Fibroblast of lung (primary cell): ENCODE measurements around the gene WFDC5. TPM values are rescaled to one million over a fixed set of nuclear protein-coding genes. Genes with fewer than 3 reads are reported as not detected.

Source experiments
- DNase-seq, 2 donors: peaks; one replicate each; pipeline versions ENCODE4 v3.0.0 to v3.0.0-alpha.2; 2010; ENCODE audit warnings: low read depth in 2 of 2
- H2AFZ ChIP-seq: 2 replicates; pipeline ENCODE4 v1.5.1; 2012; ENCODE audit warnings: low read length, control low read depth, inconsistent platforms
- H3K27ac ChIP-seq: 2 replicates; pipeline ENCODE4 v1.5.1; 2011; ENCODE audit warnings: low read length, control low read depth; ENCODE audit not compliant: insufficient read depth
- H3K27me3 ChIP-seq: 2 replicates; pipeline ENCODE4 v1.5.1; 2011; ENCODE audit warnings: mild to moderate bottlenecking, low read length; ENCODE audit not compliant: control insufficient read depth, insufficient read depth
- H3K36me3 ChIP-seq: 2 replicates; pipeline ENCODE4 v1.5.1; 2011; ENCODE audit warnings: low read length; ENCODE audit not compliant: control insufficient read depth, insufficient read depth
- H3K4me1 ChIP-seq: 2 replicates; pipeline ENCODE4 v1.5.1; 2011; ENCODE audit warnings: low read length; ENCODE audit not compliant: control insufficient read depth, insufficient read depth; ENCODE audit errors: extremely low read depth
- H3K4me2 ChIP-seq: 2 replicates; pipeline ENCODE4 v1.5.1; 2011; ENCODE audit warnings: low read length, control low read depth; ENCODE audit not compliant: insufficient read depth; ENCODE audit errors: extremely low read depth
- H3K4me3 ChIP-seq, 4 experiments: fragments of 200-600 bp in 1 of 4; sonication (generic) in 1 of 4; replicated peaks in 1 of 4; 2 replicates each; pipeline ENCODE4 v1.5.1; 2011 to 2016; ENCODE audit warnings: low read length in 4 of 4, low read depth in 3 of 4, mild to moderate bottlenecking in 3 of 4, control low read depth in 2 of 4, inconsistent platforms in 1 of 4, mixed read lengths in 1 of 4; ENCODE audit not compliant: insufficient read depth in 1 of 4; ENCODE audit errors: control extremely low read depth in 1 of 4
- H3K79me2 ChIP-seq: 2 replicates; pipeline ENCODE4 v1.5.1; 2012; ENCODE audit warnings: mild to moderate bottlenecking, low read length, inconsistent platforms; ENCODE audit not compliant: control insufficient read depth, insufficient read depth
- H3K9ac ChIP-seq: 2 replicates; pipeline ENCODE4 v1.5.1; 2011; ENCODE audit warnings: mild to moderate bottlenecking, low read length, control low read depth; ENCODE audit not compliant: insufficient read depth
- H3K9me3 ChIP-seq: 2 replicates; pipeline ENCODE4 v1.5.1; 2012; ENCODE audit warnings: low read depth, low read length; ENCODE audit not compliant: control insufficient read depth, insufficient read depth
- H4K20me1 ChIP-seq: 2 replicates; pipeline ENCODE4 v1.5.1; 2011; ENCODE audit warnings: low read length; ENCODE audit not compliant: control insufficient read depth, insufficient read depth; ENCODE audit errors: extremely low read depth
- EZH2 ChIP-seq: IDR thresholded peaks from 2 replicates; pipeline ENCODE4 v1.5.1; 2012; ENCODE audit warnings: low read length, control low read depth, mild to moderate bottlenecking; ENCODE audit errors: missing control alignments
- polyA plus RNA-seq, 2 donors: library from polyadenylated mRNA; depleted of rRNA in 1 of 2; stranded (reverse) in 1 of 2; unstranded in 1 of 2; fragments of >200 nt; gene quantifications; 2 replicates each; pipeline ENCODE4 v1.2.1, GENCODE V29; 2011 to 2012; ENCODE audit warnings: missing spikeins in 1 of 2
- total RNA-seq: library from RNA; depleted of rRNA; stranded (reverse); fragments of >200 nt; gene quantifications from 2 replicates; pipeline ENCODE4 v1.2.1, GENCODE V29; 2014
- TF ChIP-seq, protein P1 (sequence below), 2 donors: IDR thresholded peaks in 1 of 2; conservative IDR thresholded peaks in 1 of 2; 1 replicate in 1 of 2; 2 replicates in 1 of 2; pipeline ENCODE4 v1.5.1; 2011 to 2012; ENCODE audit warnings: low read length in 2 of 2, control low read depth in 1 of 2, inconsistent platforms in 1 of 2, low read depth in 1 of 2, mild to moderate bottlenecking in 1 of 2

The WFDC5 gene
- total and polyA plus RNA-seq, 2 donors (not counting 1 experiment from before 2014, with no cell fraction given), result not detected

DNA sequence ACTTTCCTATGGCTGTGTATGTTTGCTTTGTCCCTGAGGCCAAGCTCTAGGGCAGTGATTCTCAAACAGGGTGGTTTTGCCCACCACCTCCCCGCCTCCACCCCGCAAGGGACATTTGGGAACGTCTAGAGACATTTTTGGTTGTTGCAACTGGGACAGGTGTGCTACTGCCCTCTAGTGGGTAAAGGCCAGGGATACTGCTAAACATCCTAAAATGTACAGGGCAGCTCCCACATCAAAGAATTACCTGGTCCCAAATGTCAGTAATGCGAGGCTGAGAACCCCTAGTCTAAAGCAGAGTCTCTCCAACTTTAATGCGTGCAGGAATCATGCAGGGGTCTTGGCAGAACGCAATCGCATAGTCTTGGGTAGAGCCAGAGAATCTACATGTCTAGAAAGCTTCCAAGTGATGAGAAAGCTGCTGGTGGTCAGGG is 19.2 kb downstream of the WFDC5 start:
- Histone ChIP-seq H3K27me3 (peaks cover 11% of the 10 kb centered on the region), H3K27ac (no peak overlapping the region), H3K36me3 (no peaks in the 10 kb centered on the region), H3K4me3 (no peak overlapping the region), H3K4me2 (no peak overlapping the region), H3K4me1 (no peaks in the 10 kb centered on the region), H3K79me2 (no peaks in the 10 kb centered on the region), H4K20me1 (no peaks in the 10 kb centered on the region), H2AFZ (no peak overlapping the region), H3K9me3 (no peaks in the 10 kb centered on the region), H3K9ac (no peak overlapping the region)
- peak; percentile 45 to 72 for DNase-seq
- TF ChIP-seq EZH2, result no peak
- TF ChIP-seq, protein P1, sequence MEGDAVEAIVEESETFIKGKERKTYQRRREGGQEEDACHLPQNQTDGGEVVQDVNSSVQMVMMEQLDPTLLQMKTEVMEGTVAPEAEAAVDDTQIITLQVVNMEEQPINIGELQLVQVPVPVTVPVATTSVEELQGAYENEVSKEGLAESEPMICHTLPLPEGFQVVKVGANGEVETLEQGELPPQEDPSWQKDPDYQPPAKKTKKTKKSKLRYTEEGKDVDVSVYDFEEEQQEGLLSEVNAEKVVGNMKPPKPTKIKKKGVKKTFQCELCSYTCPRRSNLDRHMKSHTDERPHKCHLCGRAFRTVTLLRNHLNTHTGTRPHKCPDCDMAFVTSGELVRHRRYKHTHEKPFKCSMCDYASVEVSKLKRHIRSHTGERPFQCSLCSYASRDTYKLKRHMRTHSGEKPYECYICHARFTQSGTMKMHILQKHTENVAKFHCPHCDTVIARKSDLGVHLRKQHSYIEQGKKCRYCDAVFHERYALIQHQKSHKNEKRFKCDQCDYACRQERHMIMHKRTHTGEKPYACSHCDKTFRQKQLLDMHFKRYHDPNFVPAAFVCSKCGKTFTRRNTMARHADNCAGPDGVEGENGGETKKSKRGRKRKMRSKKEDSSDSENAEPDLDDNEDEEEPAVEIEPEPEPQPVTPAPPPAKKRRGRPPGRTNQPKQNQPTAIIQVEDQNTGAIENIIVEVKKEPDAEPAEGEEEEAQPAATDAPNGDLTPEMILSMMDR (conservative IDR thresholded peaks at IDR 0.05 in 1 of 2, IDR thresholded peaks at IDR 0.05 in 1 of 2; ENCODE audit: low read depth in 1 of 2, low read length in 2 of 2), result peak; percentile 70 to 82

- Histone ChIP-seq H3K36me3 (no peaks in the 10 kb centered on the region), H3K4me1 (no peaks in the 10 kb centered on the region), H3K4me2 (no peak overlapping the region), H3K4me3 (no peak overlapping the region), H4K20me1 (no peaks in the 10 kb centered on the region), H2AFZ (no peak overlapping the region), H3K27ac (no peak overlapping the region), H3K9me3 (no peaks in the 10 kb centered on the region), H3K27me3 (peaks cover 11% of the 10 kb centered on the region), H3K9ac (no peak overlapping the region), H3K79me2 (no peaks in the 10 kb centered on the region)
- TF ChIP-seq, protein P1 (conservative IDR thresholded peaks at IDR 0.05 in 1 of 2, IDR thresholded peaks at IDR 0.05 in 1 of 2; ENCODE audit: low read depth in 1 of 2, low read length in 2 of 2), result no peak
- no peak for TF ChIP-seq EZH2
- DNase-seq, result no peak
These were observed 20.0 kb downstream of the WFDC5 start for GRCh38 chr20:45094864-45095574.

GRCh38 chr20:45094201-45094600 is 20.8 kb downstream of the WFDC5 start:
- Histone ChIP-seq H3K4me1 (no peaks in the 10 kb centered on the region), H3K27ac (no peak overlapping the region), H3K36me3 (no peaks in the 10 kb centered on the region), H3K9me3 (no peaks in the 10 kb centered on the region), H3K27me3 (peaks cover 8% of the 10 kb centered on the region), H3K4me2 (no peak overlapping the region), H3K79me2 (no peaks in the 10 kb centered on the region), H4K20me1 (no peaks in the 10 kb centered on the region), H3K9ac (no peak overlapping the region), H2AFZ (no peak overlapping the region), H3K4me3 (no peak overlapping the region)
- no peak for DNase-seq
- TF ChIP-seq EZH2, result no peak
- TF ChIP-seq, protein P1 (conservative IDR thresholded peaks at IDR 0.05 in 1 of 2, IDR thresholded peaks at IDR 0.05 in 1 of 2; ENCODE audit: low read depth in 1 of 2, low read length in 2 of 2), result no peak
